Putamen (tissue), 1 donor: Measurements from ENCODE around the gene DAGLA.
"Not testable (repeated sequence)": the region's sequence is repeated elsewhere in the genome, so short reads cannot be mapped to it uniquely, and the experiment has no call there.

ENCODE experiments used
- DNase-seq: peaks from one replicate; pipeline ENCODE4 v3.0.0-alpha.2; 2016; ENCODE audit warnings: low spot score

Gene DAGLA

DNA sequence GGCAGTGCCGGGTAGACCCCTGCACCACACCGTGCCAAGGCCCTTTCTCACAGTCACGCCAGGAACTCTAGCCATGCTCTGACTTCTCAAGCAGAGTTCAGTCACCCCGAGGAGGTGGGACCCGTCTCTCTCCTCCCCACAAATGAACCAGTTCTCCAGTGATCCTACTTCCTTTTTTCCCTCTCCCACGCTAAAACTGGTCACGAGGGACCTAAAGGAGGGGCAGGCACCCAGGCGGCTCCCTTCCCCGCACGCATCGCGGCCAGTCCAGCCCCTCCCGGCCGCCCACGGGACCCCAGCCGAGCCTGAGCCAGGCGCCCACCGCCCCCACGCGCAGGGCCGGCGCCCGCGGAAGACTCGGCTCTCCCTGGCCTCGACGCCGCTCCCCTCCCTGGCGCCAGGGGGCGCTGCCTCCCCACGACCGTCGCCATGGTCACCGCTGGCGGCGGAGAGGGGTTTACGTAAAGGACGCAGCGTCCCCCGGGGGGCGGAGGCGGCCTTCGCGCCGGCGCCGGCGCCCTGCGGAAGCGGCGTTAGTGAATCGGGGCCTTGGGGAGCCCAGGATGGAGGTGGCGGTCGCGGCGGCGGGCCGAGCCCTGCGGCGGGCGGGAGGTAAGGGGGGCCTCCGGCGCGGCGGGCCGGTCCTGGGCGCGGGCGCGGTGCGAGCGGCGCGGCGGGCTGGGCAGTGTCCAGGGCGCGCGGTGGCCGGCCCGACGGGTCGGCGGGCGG is at the start of gene DAGLA:
TSS of gene DAGLA (plus strand) at position 499 of the 729 bp plus-strand sequence. CDS start 39,765 bp downstream, outside the sequence.
- peak; percentile 73 for DNase-seq

GRCh38 chr11:61632096-61632495 is 48.1 kb upstream of the DAGLA start:
- DNase-seq: peak; percentile 55

DNA sequence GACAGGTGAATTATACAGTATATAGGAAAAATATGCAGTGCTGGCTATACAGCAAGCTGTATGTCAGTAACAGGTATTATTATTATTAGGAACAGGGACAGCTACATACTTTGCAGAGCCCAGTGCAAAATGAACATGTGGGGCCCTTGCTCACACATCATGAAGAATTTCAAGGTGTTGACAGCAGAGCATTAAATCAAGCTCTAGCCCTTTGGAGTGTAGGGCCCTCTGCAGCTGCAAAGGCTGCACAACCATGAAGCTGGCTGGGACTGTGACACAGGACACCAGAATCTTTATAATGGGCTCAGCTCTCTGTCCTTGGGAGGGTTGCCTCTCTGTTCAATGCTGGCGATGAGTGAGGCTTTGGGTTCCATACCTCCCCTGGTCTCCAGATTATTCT is 44.9 kb upstream of the DAGLA start:
- no peak for DNase-seq

GRCh38 chr11:61635787-61636186 is 44.4 kb upstream of the DAGLA start:
- no peak for DNase-seq

- DNase-seq: no peak
Measured at GRCh38 chr11:61636676-61637075, 43.5 kb upstream of the DAGLA start.

- DNase-seq: no peak
Measured at GRCh38 chr11:61637277-61637676, 42.9 kb upstream of the DAGLA start.

DNA sequence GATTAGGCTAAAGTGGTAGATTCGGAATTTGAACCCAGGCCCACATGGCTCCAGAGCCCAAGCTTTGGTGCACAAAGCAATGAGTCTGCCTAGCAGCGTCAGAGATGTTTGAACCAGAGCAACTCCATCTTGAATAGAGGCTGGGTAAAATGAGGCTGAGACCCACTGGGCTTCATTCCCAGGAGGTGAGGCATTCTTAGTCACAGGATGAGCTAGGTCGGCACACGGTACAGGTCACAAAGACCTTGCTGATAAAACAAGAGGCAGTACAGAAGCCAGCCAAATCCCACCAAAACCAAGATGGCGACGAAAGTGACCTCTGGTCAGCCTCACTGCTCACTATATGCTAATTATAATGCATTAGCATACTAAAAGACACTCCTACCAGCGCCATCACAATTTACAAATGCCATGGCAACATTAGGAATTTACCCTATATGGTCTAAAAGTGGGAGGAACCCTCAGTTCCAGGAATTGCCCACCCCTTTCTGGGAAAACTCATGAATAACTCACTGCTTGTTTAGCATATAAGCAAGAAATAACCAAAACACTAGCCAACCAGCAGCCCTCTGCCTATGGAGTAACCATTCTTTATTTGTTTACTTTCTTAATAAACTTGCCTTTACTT is 40.3 kb upstream of the DAGLA start:
- no peak for DNase-seq

DNA sequence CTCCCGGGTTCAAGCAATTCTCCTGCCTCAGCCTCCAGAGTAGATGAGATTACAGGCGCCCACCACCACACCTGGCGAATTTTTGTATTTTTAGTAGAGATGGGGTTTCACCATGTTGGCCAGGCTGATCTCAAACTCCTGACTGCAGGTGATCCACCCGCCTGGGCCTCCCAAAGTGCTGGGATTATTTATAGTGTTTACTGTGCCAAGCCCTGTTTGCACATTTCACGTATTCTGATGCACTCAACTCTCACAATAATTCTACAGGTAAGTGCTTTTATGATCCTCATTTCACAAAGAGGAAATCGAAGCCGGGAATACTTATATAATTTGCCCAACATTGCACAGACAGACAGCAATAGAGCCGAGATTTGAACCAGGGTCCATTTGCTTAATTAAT is 38.0 kb upstream of the DAGLA start:
- no peak for DNase-seq

GRCh38 chr11:61645179-61645868 is 34.9 kb upstream of the DAGLA start:
- DNase-seq: no peak

- DNase-seq: no peak
Measured at GRCh38 chr11:61647529-61647928, 32.7 kb upstream of the DAGLA start.

- no peak for DNase-seq
Measured at GRCh38 chr11:61650781-61651571, 29.2 kb upstream of the DAGLA start.

GRCh38 chr11:61652135-61652534 is 28.1 kb upstream of the DAGLA start:
- DNase-seq: no peak

DNA sequence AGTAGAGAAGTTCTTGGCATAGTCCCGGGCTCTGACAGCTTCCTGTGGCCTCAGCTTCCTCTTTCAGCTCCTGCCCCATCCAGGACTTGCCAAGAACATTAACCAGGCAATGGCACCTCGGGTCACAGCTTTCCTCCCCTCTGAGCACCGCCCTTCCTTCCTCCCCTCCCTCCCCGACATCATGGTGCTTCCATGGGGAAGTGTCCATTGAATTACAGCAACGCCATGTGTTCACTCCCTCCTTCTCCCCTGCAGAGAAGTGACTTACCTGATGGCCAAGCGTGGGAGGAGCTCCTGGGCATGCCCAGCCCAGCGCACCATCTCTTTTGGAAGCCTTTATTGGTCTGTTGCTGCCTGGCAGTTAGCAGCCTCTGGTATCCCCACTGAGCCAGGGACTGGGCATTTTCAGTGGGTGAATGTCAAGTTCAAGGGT is 25.8 kb upstream of the DAGLA start:
- no peak for DNase-seq

- DNase-seq: not testable (repeated sequence)
Measured at GRCh38 chr11:61655266-61656159, 24.7 kb upstream of the DAGLA start.

DNA sequence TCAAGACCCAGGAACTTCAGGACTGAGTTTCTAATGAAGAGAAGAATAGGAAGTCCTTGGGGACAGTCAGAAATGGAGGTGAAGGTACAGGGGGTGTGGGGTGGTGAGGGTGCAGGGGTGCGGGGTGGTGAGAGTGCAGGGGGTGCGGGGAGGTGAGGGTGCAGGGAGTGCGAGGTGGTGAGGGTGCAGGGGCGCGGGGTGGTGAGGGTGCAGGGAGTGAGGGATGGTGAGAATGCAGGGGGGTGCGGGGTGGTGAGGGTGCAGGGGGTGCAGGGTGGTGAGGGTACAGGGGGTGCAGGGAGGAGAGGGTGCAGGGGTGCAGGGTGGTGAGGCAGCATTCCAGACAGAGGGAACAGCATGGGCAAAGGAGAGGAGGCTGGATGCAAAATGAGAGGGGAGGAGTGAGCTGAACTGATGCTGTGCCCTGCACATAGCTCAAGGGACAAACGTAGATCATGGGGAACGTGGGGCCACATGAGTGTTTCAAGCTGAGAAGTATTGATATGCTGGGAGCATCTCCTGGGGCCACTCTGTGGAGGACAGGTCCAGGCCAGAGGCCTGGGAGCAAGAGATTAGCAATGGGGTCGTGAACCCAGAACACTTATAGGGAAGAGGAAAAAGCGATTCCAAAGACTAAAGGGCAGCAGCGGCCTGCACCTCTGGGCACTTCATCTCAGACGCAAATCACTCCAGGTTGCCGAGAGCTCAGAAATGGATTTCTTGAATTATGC is 23.7 kb upstream of the DAGLA start:
- no peak for DNase-seq

DNA sequence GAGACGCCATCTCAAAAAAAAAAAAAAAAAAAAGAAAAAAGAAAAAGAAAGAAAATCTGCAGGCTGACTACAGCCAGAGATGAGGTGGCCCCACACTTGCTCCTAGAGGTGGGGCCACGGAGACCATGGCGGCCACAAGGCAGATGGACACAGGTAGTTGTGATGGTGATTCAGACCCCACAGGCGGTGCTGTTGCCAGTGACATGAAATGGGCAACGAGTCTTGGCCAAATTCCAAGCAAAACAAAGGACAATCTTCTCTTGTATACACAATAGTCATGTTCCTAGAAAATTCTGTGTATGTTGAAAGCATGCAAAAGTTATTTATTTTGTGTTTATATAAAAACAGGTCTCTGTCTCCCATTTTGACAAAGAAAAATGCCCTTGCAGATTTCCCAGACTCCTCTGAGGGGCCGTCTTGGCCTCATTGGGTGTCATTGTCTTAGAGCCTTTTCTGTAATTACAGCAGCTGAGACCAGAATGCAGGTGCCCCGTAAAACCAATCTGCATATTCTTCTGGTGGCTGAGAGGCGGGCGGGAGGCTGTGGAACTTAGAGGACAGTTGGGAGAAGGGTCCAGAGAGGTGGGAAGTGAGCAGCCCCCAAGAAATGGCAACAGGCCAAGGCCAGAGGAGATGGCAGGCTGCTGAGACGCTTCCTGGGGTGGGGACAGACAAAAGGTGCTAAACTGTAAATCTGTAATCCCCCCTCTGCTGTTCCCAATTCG is 22.5 kb upstream of the DAGLA start:
- DNase-seq: no peak

- no peak for DNase-seq
Measured at GRCh38 chr11:61659413-61660196, 20.6 kb upstream of the DAGLA start.

- DNase-seq: not testable (repeated sequence)
Measured at GRCh38 chr11:61660997-61661396, 19.2 kb upstream of the DAGLA start.

- no peak for DNase-seq
Measured at GRCh38 chr11:61666684-61667297, 13.4 kb upstream of the DAGLA start.
